ENCODE measurements around the gene DIRAS1.

The DIRAS1 gene

GRCh38 chr19:2766594-2767372, 45.6 kb upstream of the DIRAS1 start:
- no peak overlapping the region for H3K4me3 ChIP-seq (ENCODE audit: low read depth, low read length)
- no peak for TF ChIP-seq CTCF (IDR thresholded peaks at IDR 0.05; ENCODE audit: low read depth, low read length)
- in situ Hi-C loops (cut with HindIII; ENCODE audit: low sequenced_read_pairs): no loop called here
- DNase-seq (ENCODE audit: low read depth, low spot score): no peak

GRCh38 chr19:2765376-2765775, 44.2 kb upstream of the DIRAS1 start:
- no peak overlapping the region for H3K4me3 ChIP-seq (ENCODE audit: low read depth, low read length)
- no peak for DNase-seq (ENCODE audit: low read depth, low spot score)
- TF ChIP-seq CTCF (IDR thresholded peaks at IDR 0.05; ENCODE audit: low read depth, low read length): no peak
- in situ Hi-C loops (cut with HindIII; ENCODE audit: low sequenced_read_pairs): no loop called here

- no peak for TF ChIP-seq CTCF (IDR thresholded peaks at IDR 0.05; ENCODE audit: low read depth, low read length)
- DNase-seq (ENCODE audit: low read depth, low spot score): no peak
- in situ Hi-C loops (cut with HindIII; ENCODE audit: low sequenced_read_pairs): no loop called here
- no peak overlapping the region for H3K4me3 ChIP-seq (ENCODE audit: low read depth, low read length)
Observed at GRCh38 chr19:2764945-2765344, 43.8 kb upstream of the DIRAS1 start.

GRCh38 chr19:2763687-2764086, 42.5 kb upstream of the DIRAS1 start:
- DNase-seq (ENCODE audit: low read depth, low spot score): no peak
- H3K4me3 ChIP-seq (ENCODE audit: low read depth, low read length): no peak overlapping the region
- no peak for TF ChIP-seq CTCF (IDR thresholded peaks at IDR 0.05; ENCODE audit: low read depth, low read length)
- in situ Hi-C loops (cut with HindIII; ENCODE audit: low sequenced_read_pairs): no loop called here

DNA sequence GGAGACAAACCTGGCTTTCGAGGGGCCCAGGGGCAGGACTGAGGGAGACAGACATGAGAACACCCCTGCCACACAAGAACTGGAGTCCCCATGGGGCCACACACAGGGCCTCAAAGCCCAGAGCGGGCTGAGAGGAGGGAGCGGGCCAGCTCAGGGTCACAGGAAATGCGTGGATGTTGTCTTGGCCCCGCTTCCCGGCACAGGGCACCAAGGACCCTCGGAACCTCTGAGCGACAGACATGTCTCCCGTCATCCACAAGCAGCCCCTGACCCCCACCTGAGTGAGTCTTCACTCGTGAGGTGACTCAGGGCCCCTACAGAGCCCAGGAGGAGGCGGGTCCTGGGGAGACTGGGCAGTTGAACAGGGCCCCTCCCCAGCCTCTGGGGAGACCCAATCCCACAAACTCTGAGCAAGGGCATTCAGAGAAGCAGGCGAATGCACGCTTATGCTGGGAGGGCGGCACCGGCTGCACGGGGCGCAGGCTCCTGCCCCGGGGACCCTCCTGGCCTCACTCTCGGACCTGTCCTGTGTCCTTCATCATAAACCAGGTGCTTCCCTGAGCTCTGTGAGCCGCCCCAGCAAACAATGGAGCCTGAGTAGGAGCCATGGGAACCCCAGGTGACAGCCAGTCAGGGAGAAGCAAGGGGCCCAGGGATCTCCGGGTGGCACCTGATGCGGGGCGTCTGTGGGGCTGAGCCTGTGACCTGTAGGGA, 41.8 kb upstream of the DIRAS1 start:
- no peak for DNase-seq (ENCODE audit: low read depth, low spot score)
- no peak for TF ChIP-seq CTCF (IDR thresholded peaks at IDR 0.05; ENCODE audit: low read depth, low read length)
- in situ Hi-C loops (cut with HindIII; ENCODE audit: low sequenced_read_pairs): no loop called here

GRCh38 chr19:2761876-2762782, 41.0 kb upstream of the DIRAS1 start:
- in situ Hi-C loops (cut with HindIII; ENCODE audit: low sequenced_read_pairs): no loop called here
- no peak for DNase-seq (ENCODE audit: low read depth, low spot score)
- H3K4me3 ChIP-seq (ENCODE audit: low read depth, low read length): no peak overlapping the region
- no peak for TF ChIP-seq CTCF (IDR thresholded peaks at IDR 0.05; ENCODE audit: low read depth, low read length)

More for the DNA sequence above, 41.8 kb upstream of the DIRAS1 start:
- H3K4me3 ChIP-seq (ENCODE audit: low read depth, low read length): no peak overlapping the region

Measured in astrocyte of the spinal cord (primary cell).